Amniotic epithelial cell (primary cell): ENCODE results near the gene DCST1.
"Not testable (repeated sequence)": the region's sequence is repeated elsewhere in the genome, so short reads cannot be mapped to it uniquely, and the experiment has no call there.

Experiments
- DNase-seq: peaks from one replicate; pipeline ENCODE4 v3.0.0-alpha.2; 2010; ENCODE audit warnings: low read depth

Gene DCST1, protein sequence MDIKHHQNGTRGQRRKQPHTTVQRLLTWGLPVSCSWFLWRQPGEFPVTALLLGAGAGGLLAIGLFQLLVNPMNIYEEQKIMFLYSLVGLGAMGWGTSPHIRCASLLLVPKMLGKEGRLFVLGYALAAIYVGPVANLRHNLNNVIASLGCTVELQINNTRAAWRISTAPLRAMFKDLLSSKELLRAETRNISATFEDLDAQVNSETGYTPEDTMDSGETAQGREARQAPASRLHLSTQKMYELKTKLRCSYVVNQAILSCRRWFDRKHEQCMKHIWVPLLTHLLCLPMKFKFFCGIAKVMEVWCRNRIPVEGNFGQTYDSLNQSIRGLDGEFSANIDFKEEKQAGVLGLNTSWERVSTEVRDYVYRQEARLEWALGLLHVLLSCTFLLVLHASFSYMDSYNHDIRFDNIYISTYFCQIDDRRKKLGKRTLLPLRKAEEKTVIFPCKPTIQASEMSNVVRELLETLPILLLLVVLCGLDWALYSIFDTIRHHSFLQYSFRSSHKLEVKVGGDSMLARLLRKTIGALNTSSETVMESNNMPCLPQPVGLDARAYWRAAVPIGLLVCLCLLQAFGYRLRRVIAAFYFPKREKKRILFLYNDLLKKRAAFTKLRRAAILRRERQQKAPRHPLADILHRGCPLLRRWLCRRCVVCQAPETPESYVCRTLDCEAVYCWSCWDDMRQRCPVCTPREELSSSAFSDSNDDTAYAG

DNA sequence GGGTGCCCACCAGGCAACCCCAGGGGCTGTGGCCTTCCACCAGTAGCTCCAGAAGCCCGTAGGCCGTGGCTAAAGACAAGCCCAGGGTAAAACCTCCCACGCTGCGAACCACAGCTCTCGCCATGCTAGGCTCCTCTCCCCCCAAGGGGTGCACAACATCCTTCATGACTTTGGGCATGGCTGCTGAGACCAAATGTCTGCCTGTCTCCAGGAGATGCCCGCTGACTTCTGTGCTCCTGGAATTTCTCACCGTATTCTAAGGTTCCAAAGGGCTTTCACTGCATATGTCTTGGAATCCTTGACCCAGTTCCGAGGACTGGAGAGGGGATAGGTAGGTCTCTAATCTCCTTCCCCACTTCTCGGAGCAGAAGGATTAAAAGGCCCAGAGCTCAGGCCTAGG, at the start of gene DCST1, which contains the start of gene DCST2:
DCST1 (plus strand) TSS at position 301 of the 400 bp plus-strand sequence. CDS start 213 bp downstream, outside the sequence.
DCST2 (minus strand) TSS at position 258 of the 400 bp plus-strand sequence; CDS start at position 178, 80 bp downstream.
- DNase-seq: no peak

DNA sequence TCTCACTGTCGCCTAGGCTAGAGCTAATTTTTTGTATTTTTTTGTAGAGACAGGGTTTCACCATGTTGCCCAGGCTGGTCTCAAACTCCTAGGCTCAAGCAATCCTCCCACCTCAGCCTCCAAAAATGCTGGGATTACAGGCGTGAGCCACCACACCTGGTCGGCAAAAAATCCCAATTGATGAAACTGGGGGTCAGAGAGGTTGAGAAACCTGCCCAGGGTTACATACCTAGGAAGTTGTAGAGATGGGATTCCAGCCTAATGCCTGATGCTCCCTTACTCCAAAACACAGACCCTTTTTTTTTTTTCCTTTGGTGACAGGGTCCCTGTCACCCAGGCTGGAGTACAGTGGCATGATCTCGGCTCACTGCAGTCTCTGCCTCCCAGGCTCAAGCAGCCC, 46.9 kb upstream of the DCST1 start:
- DNase-seq: not testable (repeated sequence)

DNA sequence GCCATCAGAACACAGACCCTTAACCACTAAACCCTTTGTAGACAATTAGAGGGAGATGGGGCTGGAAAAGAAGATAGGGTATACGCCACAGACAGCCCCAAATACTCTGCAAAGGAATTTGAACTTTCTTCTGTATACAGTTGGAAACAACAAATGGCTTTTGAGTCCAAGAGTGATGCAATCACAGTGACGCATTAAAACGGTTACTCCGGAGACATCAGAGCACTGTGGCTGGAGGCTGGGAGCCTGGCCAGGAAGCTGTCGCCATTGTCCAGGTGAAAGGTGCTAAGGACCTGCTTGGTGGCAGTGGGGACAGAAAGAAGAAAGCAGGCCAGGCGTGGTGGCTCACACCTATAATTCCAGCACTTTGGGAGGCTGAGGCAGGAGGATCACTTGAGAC, 46.3 kb upstream of the DCST1 start:
- peak; percentile 31 for DNase-seq

DNA sequence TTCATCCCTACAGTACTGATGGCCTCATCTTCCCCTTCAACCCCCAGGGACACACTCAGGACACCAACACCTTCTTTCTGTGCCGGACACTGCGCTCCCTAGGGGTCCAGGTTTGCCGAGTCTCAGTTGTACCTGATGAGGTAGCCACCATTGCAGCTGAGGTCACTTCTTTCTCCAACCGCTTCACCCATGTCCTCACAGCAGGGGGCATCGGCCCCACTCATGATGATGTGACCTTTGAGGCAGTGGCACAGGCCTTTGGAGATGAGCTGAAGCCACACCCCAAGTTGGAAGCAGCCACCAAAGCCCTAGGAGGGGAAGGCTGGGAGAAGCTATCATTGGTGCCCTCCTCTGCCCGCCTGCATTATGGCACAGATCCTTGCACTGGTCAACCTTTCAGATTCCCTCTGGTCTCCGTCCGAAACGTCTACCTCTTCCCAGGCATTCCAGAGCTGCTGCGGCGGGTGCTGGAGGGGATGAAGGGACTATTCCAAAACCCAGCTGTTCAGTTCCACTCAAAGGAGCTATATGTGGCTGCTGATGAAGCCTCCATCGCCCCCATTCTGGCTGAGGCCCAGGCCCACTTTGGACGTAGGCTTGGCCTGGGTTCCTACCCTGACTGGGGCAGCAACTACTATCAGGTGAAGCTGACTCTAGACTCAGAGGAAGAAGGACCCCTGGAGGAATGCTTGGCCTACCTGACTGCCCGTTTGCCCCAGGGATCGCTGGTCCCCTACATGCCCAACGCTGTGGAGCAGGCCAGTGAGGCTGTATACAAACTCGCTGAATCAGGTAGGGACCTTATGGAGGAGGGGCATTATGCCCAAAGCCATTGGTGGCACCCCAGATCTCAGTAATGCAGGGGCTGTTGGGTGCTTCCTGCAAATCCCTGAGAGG, 45.3 kb upstream of the DCST1 start:
- DNase-seq: no peak

DNA sequence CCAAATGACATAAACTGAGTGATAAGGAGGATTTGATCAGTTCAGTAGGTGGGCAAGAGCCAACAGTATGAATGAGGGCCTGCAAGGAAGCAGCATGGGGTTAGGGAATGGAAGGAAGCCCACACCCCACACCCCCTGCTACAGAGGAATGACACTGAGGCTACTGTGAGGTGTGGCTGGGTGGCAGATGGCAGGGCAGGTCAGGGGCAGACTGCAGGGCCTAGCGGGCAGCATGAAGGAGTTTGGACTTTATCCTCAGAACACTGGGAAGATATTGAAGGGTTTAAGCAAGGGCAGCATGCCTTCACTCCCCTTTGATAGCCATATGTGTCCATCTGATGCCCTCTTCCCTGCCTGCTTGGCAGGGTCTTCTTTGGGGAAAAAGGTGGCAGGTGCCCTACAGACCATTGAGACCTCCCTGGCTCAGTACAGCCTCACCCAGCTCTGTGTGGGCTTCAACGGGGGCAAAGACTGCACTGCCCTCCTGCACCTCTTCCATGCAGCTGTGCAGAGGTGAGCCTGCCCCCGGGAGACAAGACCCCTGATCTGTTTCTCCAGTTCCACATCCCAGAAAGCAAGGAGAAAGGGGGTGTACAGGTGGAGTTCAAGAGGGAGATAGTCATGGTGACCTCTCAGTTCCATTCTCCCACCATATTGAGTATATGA, 44.3 kb upstream of the DCST1 start:
- DNase-seq: no peak

DNA sequence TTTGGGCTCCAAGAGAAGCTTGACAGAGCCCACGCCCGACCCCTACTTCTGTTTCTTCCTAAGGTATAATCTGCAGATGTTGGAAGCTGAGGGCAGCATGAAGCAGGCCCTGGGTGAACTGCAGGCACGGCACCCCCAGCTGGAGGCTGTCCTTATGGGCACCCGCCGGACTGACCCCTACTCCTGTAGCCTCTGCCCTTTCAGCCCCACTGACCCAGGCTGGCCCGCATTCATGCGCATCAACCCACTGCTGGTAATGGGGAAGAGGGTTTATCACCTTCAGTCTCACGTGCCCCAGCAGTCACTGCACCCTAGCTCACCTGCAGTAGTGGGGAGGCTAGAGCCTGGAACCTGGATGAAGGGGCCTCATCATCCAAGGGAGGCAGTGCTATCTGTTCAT, 43.3 kb upstream of the DCST1 start:
- DNase-seq: no peak

DNA sequence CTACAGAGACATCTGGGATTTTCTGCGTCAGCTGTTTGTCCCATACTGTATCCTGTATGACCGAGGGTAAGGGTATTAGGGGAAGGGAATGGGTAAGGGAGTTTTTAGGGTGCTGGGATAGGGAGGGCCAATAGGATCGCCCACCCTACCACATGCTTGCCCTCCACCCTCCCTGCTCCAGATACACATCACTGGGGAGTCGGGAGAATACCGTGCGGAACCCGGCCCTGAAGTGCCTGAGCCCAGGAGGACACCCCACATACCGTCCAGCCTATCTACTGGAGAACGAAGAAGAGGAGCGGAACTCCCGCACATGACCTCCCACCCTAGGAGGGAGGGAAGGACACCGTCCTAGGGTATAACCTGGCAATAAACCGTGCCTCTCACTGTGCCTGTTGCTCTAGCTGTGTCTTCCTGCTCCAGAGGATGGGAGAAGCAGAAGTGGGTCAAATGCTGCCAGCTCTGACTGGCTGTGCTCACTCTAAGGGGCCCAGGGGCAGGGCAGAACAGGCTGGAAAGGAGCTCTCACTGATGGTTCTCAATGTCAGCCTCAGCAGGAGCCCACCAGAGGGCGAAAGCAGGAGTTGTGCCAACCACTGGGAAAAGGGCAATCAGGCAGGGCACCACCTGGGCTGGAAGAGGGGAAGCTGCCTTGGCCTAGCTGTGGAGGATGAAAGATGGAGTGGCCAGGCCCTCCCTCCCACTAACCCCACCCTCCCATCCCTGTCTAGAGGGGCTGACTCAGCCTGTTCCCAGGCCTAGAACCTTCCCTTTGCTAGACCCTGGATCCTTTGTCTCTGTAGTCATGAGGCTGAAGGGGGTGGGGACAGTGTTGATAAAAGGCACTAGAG, 40.7 kb upstream of the DCST1 start:
- peak; percentile 87 for DNase-seq

DNA sequence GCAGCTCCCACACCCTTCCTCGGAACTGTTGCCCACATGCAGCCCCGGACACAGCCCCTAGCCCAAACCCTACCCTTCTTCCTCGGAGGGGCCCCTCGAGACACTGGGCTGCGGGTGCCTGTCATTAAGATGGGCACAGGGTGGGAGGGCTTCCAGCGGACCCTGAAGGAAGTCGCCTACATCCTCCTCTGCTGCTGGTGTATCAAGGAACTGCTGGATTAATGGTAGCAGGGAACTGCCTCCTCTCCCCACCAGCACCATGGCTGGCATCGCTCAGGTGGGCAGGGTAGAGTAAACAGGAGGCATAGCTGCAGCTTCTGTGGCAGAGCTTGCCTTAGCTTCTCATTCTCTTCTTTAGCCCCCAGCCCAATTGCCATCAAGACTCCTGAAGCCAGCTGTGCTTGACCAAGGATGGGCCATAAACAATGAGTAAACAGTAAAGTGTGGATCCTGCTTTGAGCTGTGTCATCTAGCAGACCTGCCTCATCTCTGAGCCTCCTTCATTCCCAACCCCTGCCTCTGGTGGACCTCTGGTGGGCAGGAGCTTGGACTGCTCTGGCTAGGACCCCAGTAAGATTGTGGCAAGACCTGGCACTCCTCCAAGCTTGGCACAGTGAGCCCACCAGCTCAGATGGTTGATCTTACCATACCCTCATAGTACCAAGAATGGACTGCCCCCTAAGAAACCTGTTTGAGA, 39.9 kb upstream of the DCST1 start, which contains the start of gene LENEP:
LENEP (plus strand) TSS at position 15 of the 697 bp plus-strand sequence; CDS start at position 37, 22 bp downstream.
- DNase-seq: no peak

DNA sequence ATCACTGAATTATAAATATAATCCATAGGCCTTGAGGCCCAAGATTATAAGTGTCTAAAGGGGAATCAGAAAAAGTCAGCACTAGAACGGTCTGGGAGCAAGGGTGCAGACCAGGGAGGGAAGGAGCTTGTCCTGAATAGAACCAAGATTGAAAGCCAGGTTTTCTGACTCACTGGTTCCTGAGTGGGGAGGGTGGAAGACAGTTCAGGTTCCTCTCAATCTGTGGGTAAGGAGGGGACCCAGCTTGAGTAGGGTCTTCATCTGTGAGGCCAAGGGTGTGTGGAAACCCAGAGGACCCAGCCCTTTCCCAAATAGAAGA, 39.4 kb upstream of the DCST1 start:
- no peak for DNase-seq

DNA sequence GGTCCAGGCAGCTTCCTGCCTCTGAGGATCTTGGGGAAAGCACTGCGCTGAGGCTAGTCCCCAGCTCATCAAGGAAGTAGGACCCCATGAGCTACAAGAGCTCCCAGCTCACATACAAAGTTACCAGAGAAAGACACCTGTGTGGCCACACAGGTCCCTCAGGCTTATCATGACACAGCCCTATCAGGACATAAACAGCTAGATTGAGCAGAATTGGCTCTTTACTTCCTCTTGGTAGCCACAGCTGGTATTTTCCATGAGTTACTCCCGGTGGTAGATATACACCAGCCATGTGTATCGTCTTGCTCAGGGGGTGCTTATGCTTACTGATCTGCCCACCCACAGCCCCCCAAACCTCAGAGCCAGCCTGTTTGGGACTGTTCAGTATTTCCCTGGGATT, 39.0 kb upstream of the DCST1 start:
- DNase-seq: no peak

DNA sequence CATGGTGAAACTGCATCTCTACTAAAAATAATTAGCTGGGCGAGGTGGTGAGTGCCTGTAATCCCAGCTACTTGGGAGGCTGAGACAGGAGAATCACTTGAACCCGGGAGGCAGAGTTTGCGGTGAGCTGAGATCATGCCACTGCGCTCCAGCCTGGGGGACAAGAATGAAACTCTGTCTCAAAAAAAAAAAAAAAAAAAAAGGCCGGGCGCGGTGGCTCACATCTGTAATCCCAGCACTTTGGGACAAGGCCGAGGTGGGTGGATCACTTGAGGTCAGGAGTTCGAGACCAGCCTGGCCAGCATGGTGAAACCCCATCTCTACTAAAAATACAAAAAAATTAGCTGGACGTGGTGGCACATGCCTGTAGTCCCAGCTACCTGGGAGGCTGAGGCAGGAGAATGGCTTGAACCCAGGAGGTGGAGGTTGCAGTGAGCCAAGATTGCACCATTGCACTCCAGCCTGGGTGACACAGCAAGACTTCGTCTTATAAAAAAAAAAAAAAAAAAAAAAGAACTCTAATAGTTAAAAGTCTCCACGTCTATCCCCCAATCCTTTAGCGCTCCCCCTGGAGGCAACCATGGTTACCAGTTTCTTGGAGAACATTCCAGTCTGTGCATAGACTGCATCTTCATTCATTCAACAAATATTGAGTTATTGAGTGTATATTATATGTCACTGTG, 38.2 kb upstream of the DCST1 start:
- peak; percentile 86 for DNase-seq

DNA sequence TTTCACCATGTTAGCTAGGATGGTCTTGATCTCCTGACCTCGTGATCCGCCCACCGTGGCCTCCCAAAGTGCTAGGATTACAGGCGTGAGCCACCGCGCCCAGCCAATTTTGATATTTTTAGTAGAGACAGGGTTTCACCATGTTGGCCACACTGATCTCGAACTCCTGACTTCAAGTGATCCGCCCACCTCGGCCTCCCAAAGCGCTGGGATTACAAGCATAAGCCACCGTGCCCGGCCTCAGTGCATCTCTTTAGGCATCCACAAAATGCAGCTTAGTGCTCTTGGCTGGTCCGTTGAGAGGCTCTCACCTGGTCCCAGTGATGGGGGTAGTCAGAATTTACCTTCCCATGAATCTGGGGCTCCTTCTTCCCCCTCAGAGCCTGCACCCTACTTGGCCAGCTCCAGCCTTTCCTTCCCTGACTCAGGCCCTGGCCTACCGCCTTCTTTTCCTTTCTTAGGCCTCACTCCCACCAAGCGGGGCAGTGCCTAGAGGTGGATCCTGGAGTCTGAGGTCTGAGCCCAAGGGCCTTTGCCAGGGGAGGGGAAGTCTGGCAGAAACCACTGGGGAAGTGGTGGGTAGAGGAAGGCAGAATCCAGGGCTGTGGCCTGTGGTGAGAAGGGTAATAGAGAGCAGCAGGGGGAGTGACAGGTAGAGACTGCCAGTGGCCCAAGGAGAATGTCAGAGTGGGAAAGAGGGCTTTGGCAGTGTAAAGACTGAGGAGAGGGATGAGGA, 36.5 kb upstream of the DCST1 start:
- DNase-seq: no peak

DNA sequence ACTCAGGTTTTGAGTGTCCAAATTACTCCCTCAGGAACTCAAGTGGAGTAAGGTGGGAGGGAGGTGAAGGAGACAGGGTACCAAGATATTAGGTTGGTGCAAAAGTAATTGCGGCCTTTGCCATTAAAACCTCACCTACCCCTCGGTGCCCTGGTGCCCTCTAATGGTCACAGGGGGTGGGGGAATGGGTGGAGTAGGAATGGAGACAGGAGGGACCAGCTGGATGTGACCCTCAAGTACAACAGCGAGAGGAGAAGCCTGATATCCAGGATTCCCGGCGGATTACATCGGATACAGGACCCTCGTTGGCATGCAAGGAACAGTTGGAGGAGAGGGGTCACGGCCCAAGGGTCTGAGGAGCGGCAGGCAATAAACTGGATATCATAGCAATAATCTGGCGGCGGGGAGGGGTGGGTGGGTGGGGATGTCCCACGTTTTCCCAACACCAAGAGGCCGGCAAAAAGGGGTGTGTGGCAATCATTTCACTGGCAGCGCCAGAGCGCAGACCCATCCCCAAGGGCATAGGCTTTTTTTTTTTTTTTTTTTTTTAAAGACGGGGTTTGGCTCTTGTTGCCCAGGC, 35.3 kb upstream of the DCST1 start:
- DNase-seq: no peak

DNA sequence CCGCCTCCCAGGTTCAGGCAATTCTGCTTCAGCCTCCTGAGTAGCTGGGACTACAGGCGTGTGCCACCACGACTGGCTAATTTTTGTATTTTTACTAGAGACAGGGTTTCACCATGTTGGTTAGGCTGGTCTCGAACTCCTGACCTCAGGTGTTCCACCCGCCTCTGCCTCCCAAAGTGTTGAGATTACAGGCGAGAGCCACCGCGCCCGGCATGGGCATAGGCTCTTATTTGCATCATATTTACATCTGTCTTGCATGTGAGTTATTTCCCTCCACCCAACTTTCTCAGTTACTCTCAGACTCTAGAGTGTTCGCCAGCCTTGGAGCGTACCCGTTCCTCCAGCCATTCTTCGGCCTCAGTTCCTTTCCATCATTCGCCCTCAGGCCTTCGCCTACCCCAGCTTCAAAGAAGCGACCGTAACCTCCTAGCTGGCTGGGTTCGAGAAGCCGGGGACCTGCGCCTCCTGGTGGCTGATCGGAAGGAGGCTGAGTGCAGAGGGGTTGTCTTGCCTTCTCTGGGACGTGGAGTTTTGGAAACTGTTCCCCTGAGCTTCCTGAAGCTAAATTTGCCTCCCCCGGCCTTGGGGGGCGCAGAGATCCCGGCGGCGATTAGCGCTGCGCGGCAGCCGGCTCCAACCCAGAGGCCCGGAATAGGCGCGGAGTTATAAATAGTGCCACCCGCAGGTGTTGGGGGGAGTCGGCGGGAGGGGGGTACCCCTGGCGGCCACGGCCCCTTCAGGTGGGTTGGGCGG, 34.6 kb upstream of the DCST1 start:
- DNase-seq: peak; percentile 56

DNA sequence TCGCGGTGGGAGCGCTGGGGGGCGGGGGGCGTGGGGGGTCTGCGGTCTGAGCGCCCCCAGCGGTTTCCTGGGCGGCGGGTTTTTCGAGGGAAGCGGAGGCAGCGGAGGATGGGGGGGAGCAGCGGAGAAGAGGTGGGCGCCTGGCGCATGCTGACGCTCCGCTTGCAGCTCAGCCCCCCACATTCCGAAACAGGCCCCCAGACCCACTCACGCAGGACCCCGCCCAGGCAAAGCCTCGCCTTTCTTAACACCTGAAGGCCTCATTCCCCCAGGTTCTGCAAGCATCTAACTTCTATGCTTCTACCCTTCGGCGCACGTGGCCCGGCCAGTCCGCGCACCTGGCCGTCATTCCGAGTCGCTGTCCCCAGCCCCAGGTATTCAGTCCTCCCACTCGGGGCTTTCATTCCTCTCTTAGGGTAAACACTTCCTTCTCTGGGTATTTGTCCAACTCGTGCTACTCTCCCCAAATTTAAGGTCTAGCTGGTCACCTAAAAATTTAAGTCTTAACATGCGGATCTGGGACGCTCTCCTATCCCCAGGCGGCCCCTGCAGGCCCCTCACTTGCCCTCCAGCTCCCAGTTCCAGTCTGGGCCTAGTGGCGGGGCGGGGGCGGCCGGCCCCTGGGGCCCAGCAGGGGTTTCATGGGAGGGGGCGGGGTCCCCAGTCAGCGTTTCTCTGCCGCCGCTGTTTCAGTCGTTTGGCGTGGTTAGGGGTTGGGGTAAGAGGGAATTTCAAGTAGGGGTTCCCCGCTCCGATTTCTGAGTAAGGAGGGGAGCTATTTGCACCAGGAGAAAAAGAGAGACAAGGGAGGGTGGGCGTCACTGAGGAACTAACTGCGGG, 33.8 kb upstream of the DCST1 start:
- no peak for DNase-seq

DNA sequence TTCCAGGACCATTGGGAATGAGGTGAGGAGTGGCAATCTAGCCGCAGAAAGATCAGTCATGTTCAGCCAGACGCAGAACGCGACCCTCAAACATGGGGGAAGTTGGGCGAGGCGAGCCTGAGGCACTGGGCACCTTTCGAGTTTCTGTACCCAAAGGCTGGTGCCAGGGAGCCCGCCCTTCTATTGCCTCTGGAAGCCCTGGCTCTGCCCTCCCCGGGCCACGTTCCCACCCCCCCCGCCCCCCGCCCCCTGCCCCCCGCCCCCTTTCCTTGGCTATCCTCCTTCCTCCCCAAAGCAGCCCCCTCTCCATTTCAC, 33.3 kb upstream of the DCST1 start:
- DNase-seq: no peak
